OCI-M2 (cell line): Measurements from ENCODE around the gene RPL35.

Source experiments
- DNase-seq: peaks from one replicate; lab custom pipeline; 2025; ENCODE audit not compliant: unreplicated experiment; lab: John Stamatoyannopoulos, UW

Gene RPL35

DNA sequence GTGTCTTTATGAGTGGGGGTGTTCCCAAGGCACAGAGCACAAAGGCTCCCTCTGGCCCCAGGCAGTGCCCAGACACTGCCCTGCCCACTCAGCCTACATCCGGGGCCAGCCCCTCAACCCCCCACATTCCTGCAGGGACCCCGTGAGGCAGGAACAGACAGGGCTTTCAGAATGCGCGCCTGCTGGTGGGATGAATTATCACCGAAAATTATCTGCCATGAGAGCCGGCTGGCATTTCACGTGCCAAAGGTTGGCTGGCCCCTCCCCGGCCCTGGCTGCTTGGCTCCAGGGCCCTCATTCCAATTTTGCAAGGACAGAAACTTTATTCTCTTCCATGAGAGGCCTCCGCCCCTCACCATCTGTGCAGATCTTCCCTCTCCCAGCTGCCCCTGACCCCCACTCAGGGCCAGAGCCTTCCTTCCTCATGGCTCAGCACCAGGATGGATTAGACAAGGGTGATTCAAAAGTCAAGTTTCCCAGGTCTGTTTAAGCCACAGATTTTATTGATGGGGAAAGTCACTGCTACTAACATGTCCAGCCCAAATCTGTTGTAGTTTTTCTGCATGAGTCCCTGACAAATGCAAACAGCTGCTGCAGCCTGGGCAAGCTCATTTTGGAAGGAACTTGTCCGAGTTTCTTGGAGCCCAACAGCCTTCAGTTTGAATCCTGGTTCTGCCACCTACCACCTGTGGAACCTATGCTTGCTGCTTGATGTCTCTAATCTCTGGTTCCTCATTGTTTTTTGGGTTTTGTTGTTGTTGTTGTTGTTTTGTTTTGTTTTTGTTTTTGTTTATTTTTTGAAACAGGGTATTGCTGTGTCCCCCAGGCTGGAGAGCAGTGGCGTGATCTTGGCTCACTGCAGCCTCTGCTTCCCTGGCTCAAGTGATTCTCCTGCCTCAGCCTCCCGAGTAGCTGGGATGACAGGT, 40.8 kb downstream of the RPL35 start:
- no peak for DNase-seq

DNA sequence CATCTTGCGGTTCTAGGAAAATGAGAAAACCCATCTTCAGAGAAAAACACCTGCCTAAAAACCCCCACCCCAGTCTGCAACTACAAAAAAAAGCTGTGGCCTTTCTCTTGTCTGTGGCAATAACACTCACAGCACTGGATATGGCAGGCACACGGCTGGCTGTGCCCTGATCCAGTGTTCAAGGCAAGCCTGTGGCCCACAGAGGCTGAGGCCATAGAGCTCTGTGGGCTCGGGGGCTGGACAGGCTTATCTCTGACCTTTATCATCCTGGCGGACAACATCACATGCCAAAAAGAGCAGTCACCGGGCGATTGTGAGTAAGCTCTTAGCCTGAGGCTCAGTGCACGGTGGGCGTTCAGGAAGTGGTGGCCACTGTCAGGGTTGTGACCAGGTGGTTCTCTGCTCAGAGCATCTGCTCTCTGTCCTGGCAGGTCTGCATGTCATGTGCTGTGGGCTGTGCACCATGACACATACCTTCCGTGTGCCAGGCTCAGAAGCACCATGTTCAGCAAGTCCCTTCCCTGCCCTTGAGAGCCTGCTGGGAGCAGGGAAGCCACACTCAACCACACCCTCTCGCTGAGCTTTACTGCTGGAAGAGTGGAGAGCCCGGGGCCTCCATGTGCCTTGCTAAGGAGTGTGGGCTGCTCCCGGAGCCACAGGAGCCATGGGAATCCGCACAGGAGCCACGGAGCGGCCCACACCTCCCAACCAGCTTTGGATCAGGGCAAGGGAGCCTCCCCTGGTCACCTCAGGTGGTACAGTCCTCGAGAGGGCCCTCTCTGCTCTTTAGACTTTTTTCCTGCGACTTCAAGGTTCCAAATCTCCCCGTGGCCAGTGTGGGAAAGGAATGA, 43.1 kb downstream of the RPL35 start:
- no peak for DNase-seq

DNA sequence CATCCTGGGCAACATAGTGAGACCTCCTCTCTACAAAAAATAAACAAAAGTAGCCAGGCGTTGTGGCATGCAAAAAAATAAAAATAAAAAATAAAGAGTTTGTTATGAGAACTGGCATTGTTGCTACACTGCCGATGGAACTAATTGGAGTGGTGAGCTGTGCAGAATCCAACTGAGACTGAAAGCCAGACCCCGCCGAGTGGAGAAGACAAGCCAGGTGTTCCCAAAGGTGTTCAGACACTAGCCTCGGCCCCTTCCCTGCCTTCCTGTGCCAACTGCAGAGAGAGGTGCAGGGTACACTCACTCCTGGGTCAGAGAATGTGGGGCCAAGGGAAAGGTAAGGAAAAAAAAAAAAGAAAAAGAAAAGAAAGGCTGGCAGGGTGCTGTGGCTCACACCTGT, 46.2 kb downstream of the RPL35 start:
- DNase-seq, result no peak

DNA sequence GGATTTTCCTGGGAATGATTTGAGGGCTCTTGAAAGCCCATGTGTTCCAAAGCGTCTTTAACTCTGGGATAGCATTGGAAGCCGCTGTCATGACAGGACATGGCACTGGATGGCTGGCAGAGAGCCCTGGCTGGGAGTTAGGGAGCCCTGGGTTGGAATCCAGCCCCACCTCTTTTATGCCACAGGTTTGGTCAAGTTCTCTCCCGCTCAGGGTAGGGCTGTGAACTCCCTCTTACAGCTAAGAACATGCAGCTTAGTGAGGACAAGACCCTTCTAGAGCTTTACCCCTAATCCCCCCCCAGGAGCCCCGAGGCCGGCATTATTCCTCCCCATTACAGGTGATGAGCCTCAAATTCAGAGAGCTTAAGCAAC, 47.6 kb downstream of the RPL35 start:
- no peak for DNase-seq

DNA sequence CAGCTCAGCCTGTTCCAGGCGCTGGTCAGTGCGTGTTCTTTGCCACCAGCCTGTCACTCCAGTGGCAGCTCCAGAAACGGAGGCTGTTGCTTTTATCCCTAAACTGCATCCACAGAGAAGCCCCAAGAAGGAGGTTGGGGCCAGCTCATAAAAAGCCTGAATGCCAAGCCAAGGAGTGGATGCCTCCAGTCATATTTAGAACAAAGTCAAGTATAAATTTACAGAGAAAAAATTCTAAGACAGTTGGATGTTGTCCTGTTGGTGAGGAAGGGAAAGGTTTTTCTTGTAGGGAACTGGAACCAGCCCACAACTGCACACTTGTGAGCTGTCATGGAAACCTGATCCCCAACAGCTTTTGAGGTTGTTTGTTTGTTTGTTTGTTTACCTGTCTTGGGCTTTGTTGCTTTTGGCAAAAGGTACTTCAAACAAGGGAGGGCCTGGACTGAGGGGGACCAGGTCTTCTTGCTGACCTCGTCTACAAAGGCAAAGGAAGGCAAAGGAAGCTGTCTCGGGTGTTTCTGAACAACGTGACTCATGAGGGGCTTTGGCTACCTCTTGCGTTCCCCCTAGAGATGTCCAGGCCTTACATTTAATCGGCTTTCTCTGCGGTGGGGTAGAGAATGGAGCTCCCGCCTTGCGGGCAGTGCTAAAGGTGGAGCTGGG, 48.1 kb downstream of the RPL35 start:
- no peak for DNase-seq

DNA sequence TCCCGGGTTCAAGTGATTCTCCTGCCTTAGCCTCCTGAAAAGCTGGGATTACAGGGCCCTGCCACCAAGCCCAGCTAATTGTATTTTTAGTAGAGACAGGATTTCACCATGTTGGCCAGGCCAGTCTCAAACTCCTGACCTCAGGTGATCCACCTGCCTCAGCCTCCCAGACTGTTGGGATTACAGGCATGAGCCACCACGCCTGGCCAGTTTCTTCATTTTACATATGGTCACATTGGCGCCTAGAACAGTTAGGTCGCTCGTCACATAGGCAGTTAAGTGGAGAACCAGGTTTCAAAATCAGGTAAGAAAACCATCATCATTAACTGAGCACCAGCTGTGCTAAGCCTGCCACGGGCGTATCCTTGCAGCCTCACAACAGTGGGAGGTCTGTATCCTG, 48.7 kb downstream of the RPL35 start:
- DNase-seq, result no peak

DNA sequence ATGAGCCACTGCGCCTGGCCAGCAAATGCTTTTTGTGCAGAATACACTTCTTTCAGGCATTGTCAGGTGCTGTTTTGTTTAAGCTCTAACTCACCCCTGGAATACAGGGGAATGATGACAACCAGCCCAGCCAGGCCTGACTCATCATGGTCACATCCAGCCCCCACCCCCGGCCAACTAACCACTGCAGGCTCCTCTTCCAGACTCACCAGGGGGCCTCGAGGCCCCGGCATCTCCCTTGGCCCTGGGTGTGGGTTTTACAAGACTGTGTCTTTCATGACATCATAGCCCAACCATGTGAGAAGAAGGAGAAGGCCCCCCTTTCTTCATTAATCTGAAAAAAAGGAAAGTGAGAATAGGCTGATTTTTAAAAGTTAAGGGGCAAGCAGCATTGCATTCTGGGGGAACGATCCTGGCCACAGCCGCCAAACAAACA, 49.3 kb downstream of the RPL35 start:
- no peak for DNase-seq

DNA sequence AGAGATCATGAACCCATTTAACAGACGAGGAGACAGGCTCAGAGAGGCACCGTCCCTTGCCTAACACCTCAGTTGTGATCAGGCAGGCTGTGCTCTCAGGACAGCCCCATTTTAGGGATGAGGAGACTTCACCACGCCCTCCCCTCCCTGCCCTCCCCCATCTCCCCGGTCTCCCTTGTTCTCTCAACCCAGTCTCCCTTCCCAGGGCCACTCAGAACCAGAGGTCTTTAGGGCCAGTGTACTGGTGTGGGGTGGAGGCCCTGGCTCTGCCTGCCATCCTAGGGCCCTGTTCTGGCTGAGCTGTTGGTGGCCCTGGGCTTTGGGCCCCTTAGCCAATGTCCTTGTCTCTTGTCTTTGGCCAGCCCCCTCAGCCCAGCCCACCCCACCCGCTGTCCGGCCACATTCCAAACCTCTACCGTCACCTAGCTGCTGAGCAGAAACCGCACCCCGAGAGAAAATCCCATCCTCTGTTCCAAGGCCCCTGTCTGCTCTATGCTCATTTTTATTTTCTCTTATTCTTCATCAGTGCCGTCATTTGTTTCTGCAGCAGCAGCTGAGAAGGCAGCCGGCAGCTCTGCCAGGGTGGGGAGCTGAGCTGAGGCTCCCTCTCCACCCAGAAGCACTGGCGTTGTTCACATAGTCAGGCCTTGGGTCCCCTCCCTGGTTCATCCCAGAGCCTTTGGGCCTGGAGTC, 50.9 kb downstream of the RPL35 start:
- no peak for DNase-seq

DNA sequence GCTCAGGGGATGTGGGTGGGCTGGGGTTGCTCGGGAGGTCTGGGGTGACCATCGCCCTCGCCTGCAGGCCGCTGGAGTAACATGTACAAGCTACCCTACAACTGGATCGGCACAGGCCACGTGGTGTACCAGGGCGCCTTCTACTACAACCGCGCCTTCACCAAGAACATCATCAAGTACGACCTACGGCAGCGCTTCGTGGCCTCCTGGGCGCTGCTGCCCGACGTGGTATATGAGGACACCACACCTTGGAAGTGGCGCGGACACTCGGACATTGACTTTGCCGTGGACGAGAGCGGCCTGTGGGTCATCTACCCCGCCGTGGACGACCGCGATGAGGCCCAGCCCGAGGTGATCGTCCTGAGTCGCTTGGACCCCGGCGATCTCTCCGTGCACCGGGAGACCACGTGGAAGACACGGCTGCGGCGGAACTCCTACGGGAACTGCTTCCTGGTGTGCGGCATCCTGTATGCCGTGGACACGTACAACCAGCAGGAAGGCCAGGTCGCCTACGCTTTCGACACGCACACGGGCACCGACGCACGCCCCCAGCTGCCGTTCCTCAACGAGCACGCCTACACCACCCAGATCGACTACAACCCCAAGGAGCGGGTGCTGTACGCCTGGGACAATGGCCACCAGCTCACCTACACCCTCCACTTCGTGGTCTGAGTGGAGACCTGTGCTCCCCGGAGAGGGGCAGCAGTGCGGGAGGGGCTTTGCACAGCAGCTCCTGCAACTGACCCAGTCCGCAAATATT, 51.8 kb downstream of the RPL35 start:
- no peak for DNase-seq

DNA sequence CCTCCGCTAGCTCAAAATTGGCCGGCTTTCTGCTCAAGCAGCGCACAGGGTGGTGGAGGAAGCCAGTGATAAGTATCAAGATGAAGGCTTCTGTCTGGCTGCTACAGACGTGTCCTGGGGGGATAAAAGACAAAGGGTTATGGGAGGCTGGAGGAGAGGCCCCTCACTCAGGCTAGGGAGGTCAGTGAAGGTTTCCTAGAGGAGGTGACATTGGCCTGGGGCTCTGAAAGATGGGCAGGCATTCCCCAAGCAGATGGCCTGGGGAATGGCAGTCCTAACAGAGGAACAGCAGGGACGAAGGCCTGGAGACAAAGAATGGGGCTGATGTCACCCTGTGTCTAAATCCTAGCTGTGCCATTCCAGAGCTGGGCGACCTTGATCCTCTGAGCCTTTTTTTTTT, 52.5 kb downstream of the RPL35 start:
- DNase-seq, result no peak

DNA sequence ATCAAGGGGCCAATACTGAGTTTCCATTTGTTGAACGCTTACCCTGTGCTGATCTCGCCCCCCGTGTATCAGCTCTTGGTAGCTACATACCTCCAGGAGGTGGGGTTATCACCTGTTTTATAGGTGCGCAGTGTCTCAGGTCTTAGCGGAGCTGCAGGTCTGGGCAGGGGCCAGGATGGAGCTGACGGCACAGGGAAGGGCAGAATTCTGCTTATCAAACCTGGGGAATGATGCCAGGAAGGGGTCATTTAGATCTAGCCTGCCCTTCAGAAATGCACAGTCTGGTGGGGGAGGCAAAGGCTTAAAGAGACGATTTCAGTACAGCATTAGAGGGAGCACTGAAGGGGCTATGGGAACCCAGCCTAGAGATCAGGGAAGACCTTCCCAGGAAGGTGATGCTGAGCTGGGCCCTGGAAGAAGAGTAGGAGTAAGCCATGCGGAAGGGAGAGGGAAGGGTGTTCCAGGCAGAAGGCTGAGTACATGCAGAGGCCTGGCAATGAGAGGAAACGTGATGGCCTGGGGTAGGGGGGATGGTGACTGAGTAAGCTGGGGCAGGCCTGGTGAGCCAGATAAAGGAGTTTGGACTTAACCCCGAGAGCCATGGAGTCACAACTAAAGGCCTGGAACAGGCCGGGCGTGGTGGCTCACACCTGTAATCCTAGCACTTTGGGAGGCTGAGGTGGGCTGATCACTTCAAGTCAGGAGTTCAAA, 53.4 kb downstream of the RPL35 start:
- no peak for DNase-seq
